ENCODE data around the gene NHSL1.

The NHSL1 gene

GRCh38 chr6:138382498-138383265 lies 116.6 kb downstream of the NHSL1 start:
- H3K27ac ChIP-seq: no peak overlapping the region
- DNase-seq (ENCODE audit: low read depth, low spot score): no peak

GRCh38 chr6:138378463-138378862 lies 120.8 kb downstream of the NHSL1 start:
- DNase-seq (ENCODE audit: low read depth, low spot score): no peak
- H3K27ac ChIP-seq: no peak overlapping the region

- no peak for DNase-seq (ENCODE audit: low read depth, low spot score)
- H3K27ac ChIP-seq: no peak within 1 kb of the TSS
These were observed 121.5 kb downstream of the NHSL1 start, which contains the start of gene SMIM28 for GRCh38 chr6:138377844-138378243. SMIM28 (plus strand) TSS chr6:138377905; CDS start chr6:138378073, 168 bp downstream.

- H3K27ac ChIP-seq: no peak overlapping the region
- DNase-seq (ENCODE audit: low read depth, low spot score): no peak
These were observed 122.3 kb downstream of the NHSL1 start for GRCh38 chr6:138377042-138377441.

GRCh38 chr6:138374815-138375214 lies 124.5 kb downstream of the NHSL1 start:
- H3K27ac ChIP-seq: no peak overlapping the region
- no peak for DNase-seq (ENCODE audit: low read depth, low spot score)

GRCh38 chr6:138374230-138374629 lies 125.1 kb downstream of the NHSL1 start:
- H3K27ac ChIP-seq: no peak overlapping the region
- DNase-seq (ENCODE audit: low read depth, low spot score): no peak

GRCh38 chr6:138372711-138373463 lies 126.4 kb downstream of the NHSL1 start:
- DNase-seq (ENCODE audit: low read depth, low spot score): no peak
- H3K27ac ChIP-seq: no peak overlapping the region
